ENCODE measurements around the gene MGMT.

MGMT gene

DNA sequence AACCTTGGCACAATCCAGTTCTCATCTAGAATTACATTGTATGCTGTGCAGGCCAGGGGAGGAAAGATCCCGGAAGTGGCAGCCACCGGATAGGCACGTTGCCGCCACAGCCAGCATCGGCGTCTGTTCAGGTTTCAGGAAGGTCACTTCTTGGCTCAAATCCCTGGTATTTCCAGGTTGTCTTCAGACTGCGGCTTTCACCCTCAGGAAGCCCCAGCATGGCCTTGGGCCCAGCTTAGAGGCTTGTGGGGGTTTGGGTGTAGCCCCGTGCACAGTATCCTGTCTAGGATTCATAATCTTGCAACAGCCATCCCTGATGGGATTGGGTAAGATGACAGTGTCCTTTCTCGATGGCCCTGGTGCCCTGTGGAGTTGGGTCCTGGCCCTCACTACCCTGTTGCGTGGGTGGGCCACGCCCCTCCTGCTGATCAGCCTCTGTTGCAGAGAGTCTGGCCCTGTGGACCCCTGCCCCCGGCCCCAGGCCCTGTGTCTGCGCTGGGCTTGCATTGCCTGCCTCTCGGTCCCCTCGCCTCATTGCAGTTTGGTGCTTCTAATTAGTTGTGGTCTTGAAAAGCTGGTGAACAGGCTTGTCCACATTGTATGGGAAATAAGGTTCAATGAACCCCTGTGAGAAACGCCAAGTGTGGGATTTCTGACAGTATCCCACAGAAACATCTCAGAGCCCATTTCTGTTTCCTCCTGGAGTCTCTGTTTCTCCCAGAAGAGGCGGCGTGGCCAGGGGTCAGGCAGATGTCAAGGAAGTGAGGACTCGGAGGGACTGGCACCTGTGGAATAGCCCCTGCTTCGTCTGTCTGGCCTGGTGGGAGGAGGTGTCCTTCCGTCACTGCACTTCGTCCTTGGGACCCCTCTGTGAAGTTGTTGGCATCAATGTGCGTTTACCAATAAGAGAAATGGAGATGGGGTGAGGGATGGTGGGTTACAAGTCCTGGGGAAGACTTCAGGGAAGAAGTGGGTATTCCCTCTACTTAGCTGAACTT is 77.5 kb downstream of the MGMT start:
- no peak for DNase-seq (ENCODE audit: low read depth)

GRCh38 chr10:129545261-129545660 is 78.2 kb downstream of the MGMT start:
- no peak for DNase-seq (ENCODE audit: low read depth)

- no peak for DNase-seq (ENCODE audit: low read depth)
Measured at GRCh38 chr10:129546106-129546505, 79.1 kb downstream of the MGMT start.

DNA sequence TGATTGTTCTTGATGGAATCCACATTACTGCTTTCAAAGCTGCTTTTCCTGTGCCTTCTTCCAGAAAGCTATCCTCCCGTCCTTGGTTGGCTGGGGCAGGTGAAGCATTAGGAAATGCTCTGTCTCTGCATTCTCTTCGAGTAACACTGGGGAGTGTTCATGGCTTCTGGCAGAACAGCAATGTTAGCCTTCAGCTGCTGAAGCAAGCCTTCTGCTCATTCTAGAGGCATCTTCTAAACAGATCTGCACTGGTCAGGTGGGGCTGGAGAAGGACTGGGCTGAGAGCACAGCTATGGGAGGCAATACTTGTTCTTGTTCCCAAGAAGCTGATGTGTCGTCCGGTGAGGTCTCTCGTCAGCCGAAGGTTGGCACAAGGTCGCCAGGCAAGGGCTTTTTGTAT is 80.6 kb downstream of the MGMT start:
- no peak for DNase-seq (ENCODE audit: low read depth)

- no peak for DNase-seq (ENCODE audit: low read depth)
Measured at GRCh38 chr10:129548600-129548999, 81.6 kb downstream of the MGMT start.

GRCh38 chr10:129550076-129550475 is 83.0 kb downstream of the MGMT start:
- no peak for DNase-seq (ENCODE audit: low read depth)

- no peak for DNase-seq (ENCODE audit: low read depth)
Measured at GRCh38 chr10:129550658-129551057, 83.6 kb downstream of the MGMT start.

- DNase-seq (ENCODE audit: low read depth), result no peak
Measured at GRCh38 chr10:129552119-129552518, 85.1 kb downstream of the MGMT start.

DNA sequence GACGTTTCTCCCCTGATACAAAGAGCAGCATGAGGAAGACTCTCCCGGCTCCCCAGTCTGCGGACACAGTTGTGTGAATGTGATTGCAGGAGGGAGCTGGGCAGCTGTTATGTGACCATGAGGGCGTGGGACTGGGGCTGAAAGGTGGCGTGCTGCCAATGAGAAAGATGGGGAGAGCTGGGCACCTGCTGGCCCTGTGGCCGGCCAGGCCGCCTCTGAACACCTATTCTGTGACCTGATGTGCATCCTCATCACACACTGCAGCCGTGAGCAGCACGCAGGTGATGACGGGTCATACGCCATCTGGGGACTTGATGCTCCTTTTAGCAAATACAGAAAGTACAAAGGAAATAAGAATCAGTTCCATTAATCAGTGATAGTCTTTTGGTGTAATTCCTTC is 86.9 kb downstream of the MGMT start:
- DNase-seq (ENCODE audit: low read depth), result no peak

DNA sequence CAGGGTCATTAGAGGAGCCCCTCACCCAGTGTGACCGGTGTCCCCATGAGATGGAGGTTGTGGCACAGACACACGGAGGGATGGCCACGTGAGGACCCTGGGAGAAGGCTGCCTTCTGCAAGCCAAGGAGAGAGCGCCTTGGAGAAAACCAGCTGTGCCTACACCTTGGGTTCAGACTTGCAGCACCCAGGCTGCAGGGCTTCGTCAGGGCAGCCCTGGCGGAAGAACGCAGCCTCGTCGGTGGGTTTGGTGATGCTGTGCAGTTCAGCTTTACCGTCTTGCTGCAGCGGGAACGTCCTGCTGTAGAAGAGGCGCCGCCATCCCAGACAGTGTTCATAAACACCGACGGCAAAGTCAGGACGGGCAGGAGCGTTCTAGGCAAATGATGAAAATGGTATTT is 89.3 kb downstream of the MGMT start:
- DNase-seq (ENCODE audit: low read depth), result no peak

- no peak for DNase-seq (ENCODE audit: low read depth)
Measured at GRCh38 chr10:129560361-129560760, 93.3 kb downstream of the MGMT start.

- no peak for DNase-seq (ENCODE audit: low read depth)
Measured at GRCh38 chr10:129562487-129562886, 95.4 kb downstream of the MGMT start.

GRCh38 chr10:129564923-129565322 is 97.9 kb downstream of the MGMT start:
- DNase-seq (ENCODE audit: low read depth), result no peak

- no peak for DNase-seq (ENCODE audit: low read depth)
Measured at GRCh38 chr10:129568583-129569344, 101.7 kb downstream of the MGMT start.

DNA sequence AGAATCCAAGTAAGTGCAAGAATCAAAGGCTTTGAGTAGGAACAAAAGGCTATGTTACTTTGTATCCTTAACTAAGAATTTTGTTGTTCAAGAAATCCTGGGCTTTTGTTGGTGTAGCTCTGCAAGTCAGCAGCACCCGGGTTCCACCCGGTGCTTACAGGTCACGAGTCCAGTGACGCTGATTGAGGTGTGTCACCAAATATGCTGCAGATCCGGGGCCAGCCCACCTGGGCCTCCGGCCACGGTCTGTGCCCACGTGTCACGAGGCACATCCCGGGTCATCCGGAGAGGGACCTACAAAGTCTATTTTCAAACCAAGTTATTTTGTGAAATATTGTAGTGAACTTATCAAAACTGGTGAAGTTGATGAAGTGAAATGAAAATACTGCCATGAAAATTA is 103.1 kb downstream of the MGMT start:
- no peak for DNase-seq (ENCODE audit: low read depth)

- no peak for DNase-seq (ENCODE audit: low read depth)
Measured at GRCh38 chr10:129579228-129579627, 112.2 kb downstream of the MGMT start.

DNA sequence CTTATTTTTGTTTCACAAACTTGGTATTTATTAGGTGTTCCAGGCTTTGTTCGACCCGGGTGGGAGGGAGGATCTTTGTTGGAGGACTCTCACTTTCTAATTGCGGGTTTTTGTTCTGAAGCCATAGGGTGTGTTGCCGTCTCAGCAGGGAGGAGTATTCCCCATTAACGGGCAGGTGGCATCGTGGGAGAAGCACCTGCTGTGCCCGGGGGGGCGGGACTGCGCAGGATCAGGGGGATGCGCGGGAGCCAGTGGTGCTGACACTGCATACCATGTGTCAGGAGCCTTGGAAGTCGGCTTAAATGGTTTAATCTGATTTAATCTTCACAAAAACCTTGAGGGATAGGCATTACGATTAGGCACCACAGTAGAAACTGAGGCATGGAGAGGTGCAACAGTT is 113.0 kb downstream of the MGMT start:
- DNase-seq (ENCODE audit: low read depth), result no peak

GRCh38 chr10:129580901-129581300 is 113.9 kb downstream of the MGMT start:
- no peak for DNase-seq (ENCODE audit: low read depth)

DNA sequence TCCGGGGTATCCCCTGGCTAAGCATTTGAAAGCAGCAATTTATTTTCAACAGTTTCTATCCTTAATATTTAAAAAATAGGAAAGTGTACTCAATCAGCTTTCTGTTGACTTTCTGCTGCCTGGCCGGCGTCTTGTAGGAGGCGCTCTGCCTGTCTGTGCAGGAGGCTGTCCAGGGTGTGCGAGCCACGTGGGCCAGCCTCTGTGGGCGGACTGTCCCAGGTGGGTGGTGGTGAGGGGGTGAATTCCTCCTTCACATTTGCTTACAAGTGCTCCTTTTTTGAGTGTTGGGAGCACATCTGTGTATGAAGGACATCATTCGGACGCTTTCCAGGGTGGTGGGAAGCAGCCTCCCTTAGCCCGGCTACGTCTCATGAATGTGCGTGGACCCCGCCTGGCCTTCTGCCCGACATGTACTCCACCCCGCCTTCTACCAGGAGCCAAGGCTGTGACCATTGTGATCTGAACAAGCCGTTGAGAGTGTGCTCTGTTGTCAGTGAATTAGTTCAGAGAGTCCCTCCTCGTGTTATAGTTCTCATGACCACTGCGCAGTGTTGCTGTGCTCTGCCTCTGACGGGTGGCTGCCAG is 114.9 kb downstream of the MGMT start:
- no peak for DNase-seq (ENCODE audit: low read depth)

- DNase-seq (ENCODE audit: low read depth), result no peak
Measured at GRCh38 chr10:129583831-129584230, 116.8 kb downstream of the MGMT start.

DNA sequence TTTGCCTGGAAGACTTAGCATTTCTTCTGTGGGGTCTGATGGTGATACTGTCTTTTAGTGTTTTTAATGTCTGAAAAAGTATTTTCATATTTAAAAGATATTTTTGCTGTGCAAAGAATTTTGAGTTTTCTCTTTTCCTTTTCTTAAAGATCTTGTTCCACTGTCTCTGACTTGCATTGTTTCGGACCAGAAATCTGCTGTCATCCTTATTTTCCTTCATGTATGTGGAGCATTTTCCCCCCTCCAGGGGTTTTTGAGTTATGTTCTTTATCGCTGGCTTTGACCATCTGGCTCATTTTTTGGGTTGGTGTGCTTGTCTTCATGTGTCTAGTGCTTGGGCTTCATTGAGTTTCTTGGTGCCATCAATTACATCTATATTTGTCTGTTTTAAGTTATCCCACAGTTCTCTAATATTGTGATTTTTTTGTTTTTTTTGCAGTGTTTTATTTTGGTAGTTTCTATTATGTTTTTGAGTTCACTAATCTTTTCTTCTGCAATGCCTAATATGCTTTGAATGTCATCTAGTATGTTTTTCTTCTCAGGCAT is 119.9 kb downstream of the MGMT start:
- DNase-seq (ENCODE audit: low read depth), result no peak

- DNase-seq (ENCODE audit: low read depth), result no peak
Measured at GRCh38 chr10:129589546-129589945, 122.5 kb downstream of the MGMT start.

Measured in T-helper 22 cell (primary cell).